ENCODE results near the gene FOXN3. TPM values are rescaled to one million over a fixed set of nuclear protein-coding genes. Genes with fewer than 3 reads are reported as not detected.

The FOXN3 gene
- total RNA-seq, 1 experiment from 2014 or later = 8.8 TPM

DNA sequence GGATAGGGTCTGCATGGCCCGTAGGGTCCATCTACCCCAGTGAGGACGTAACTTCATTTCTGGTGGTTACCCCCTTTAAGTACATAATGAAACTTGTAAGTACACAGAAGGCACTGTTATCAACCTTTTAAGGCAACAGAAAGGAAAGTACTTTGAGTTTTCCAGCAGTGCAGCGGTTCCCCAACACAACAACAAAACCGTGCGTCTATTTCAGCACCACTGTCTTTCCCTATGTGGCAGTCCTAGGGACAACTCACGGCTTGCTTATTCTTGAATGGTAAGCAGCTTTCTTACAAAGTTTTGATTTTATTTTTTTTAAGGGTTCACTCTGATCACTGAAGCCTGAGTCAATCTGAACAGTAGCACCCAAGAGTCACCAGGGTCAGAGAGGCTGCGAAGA, 46.3 kb downstream of the FOXN3 start:
- no peak overlapping the region for H3K27ac ChIP-seq (ENCODE audit: low read length)
- no peak overlapping the region for H3K4me3 ChIP-seq (ENCODE audit: low read depth in 2 of 2, low read length in 2 of 2)
- ATAC-seq (no peak), DNase-seq (ENCODE audit: low read depth, low spot score) (no peak)
- CTCF ChIA-PET = no interaction called here
- in situ Hi-C loops (cut with HindIII; ENCODE audit: low pct_unique_long_range_greater_than_20kb, low sequenced_read_pairs) = no loop called here
- H3K9me3 ChIP-seq (ENCODE audit: control insufficient read depth, insufficient read depth, low read depth, low read length) = no peaks in the 10 kb centered on the region
- POLR2A ChIA-PET = no interaction called here
- no peaks in the 10 kb centered on the region for H3K27me3 ChIP-seq (ENCODE audit: control insufficient read depth, insufficient read depth, low read length)
- TF ChIP-seq TCF7L2 (IDR thresholded peaks at IDR 0.05; ENCODE audit: low read depth, low read length) = no peak
- TF ChIP-seq SIN3A (IDR thresholded peaks at IDR 0.05; ENCODE audit: borderline replicate concordance, insufficient read depth, low read depth, low read length) = no peak
- no peak for TF ChIP-seq POLR2AphosphoS5 (IDR thresholded peaks at IDR 0.05; ENCODE audit: low read depth, low read length)
- TF ChIP-seq CTCF (IDR thresholded peaks at IDR 0.05) = no peak
- TF ChIP-seq REST (IDR thresholded peaks at IDR 0.05; ENCODE audit: insufficient read depth in 1 of 2, low read depth in 2 of 2, low read length in 1 of 2) = no peak
- no peaks in the 10 kb centered on the region for H3K36me3 ChIP-seq (ENCODE audit: control insufficient read depth, insufficient read depth, low read length)
- intact Hi-C loops (cut with micrococcal nuclease; ENCODE audit: unreplicated experiment) = no loop called here
- H3K4me1 ChIP-seq (ENCODE audit: control insufficient read depth, insufficient read depth, low read length) = no peaks in the 10 kb centered on the region
- no TSS peak for BruUV-seq (replicated peaks)

DNA sequence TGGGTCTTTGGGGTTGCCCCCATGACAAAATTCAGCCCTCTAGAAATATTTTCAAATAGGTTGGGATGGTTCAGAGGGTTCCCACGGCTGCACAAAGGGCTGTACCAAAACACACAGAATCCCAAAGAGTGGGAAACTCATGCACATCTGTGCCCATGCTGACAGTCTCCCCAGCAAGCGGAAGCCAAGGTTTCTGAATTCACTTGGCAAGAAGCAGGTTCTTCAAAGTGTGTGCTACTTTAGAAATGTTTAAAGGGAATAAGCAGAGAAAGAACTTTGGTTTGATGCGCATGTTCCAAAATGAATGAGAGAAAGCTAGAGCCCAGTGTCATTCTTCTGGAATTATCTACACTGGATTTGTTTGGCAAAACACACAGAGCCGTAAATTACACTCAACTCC, 46.7 kb downstream of the FOXN3 start:
- ChIA-PET CTCF (no interaction called here), POLR2A (no interaction called here)
- in situ Hi-C loops (cut with HindIII; ENCODE audit: low pct_unique_long_range_greater_than_20kb, low sequenced_read_pairs) (no loop called here), intact Hi-C loops (cut with micrococcal nuclease; ENCODE audit: unreplicated experiment) (no loop called here)
- H3K9me3 ChIP-seq (ENCODE audit: control insufficient read depth, insufficient read depth, low read depth, low read length) = no peaks in the 10 kb centered on the region
- no peak overlapping the region for H3K27ac ChIP-seq (ENCODE audit: low read length)
- TF ChIP-seq CTCF (IDR thresholded peaks at IDR 0.05) (no peak), REST (IDR thresholded peaks at IDR 0.05; ENCODE audit: insufficient read depth in 1 of 2, low read depth in 2 of 2, low read length in 1 of 2) (no peak), TCF7L2 (IDR thresholded peaks at IDR 0.05; ENCODE audit: low read depth, low read length) (no peak), POLR2AphosphoS5 (IDR thresholded peaks at IDR 0.05; ENCODE audit: low read depth, low read length) (no peak)
- no peak for DNase-seq (ENCODE audit: low read depth, low spot score)
- no peaks in the 10 kb centered on the region for H3K4me1 ChIP-seq (ENCODE audit: control insufficient read depth, insufficient read depth, low read length)
- no TSS peak for BruUV-seq (replicated peaks)
- H3K4me3 ChIP-seq (ENCODE audit: low read depth in 2 of 2, low read length in 2 of 2) = no peak overlapping the region
- no peak for ATAC-seq
- no peaks in the 10 kb centered on the region for H3K36me3 ChIP-seq (ENCODE audit: control insufficient read depth, insufficient read depth, low read length)
- no peaks in the 10 kb centered on the region for H3K27me3 ChIP-seq (ENCODE audit: control insufficient read depth, insufficient read depth, low read length)
